Activated CD8-positive, alpha-beta memory T cell treated with anti-CD3 and anti-CD28 coated beads for 1 hour (primary cell): Measurements from ENCODE around the gene MYH11.
"Not testable (repeated sequence)": the region's sequence is repeated elsewhere in the genome, so short reads cannot be mapped to it uniquely, and the experiment has no call there.

Source experiments
- DNase-seq, 2 donors: peaks; one replicate each; pipeline ENCODE4 v3.0.0-alpha.2; 2020; ENCODE audit warnings: low read depth in 1 of 2; ENCODE audit errors: extremely low read depth in 1 of 2

The MYH11 gene

GRCh38 chr16:15879255-15879811, 22.5 kb upstream of the MYH11 start:
- DNase-seq, result no peak

- DNase-seq, result no peak
Observed at GRCh38 chr16:15876503-15876902, 19.7 kb upstream of the MYH11 start.

- DNase-seq, result no peak
Observed at GRCh38 chr16:15874745-15875314, 18.0 kb upstream of the MYH11 start.

- DNase-seq, result no peak
Observed at GRCh38 chr16:15873737-15874136, 16.9 kb upstream of the MYH11 start.

GRCh38 chr16:15873301-15873700, 16.5 kb upstream of the MYH11 start:
- DNase-seq, result no peak

GRCh38 chr16:15870011-15870410, 13.2 kb upstream of the MYH11 start:
- DNase-seq, result no peak

GRCh38 chr16:15866451-15866850, 9.6 kb upstream of the MYH11 start:
- DNase-seq, result no peak

GRCh38 chr16:15865742-15866141, 8.9 kb upstream of the MYH11 start:
- DNase-seq, result no peak

GRCh38 chr16:15864939-15865338, 8.1 kb upstream of the MYH11 start:
- DNase-seq, result no peak

GRCh38 chr16:15861996-15862395, 5.2 kb upstream of the MYH11 start:
- DNase-seq, result no peak

GRCh38 chr16:15858921-15859668, 2.3 kb upstream of the MYH11 start:
- DNase-seq, result no peak

GRCh38 chr16:15857724-15858560, 1.1 kb upstream of the MYH11 start:
- DNase-seq, result no peak

GRCh38 chr16:15856182-15856581, 646 bp downstream of the MYH11 start:
- no peak for DNase-seq

- DNase-seq, result no peak
Observed at GRCh38 chr16:15855704-15856003, 1.2 kb downstream of the MYH11 start.

GRCh38 chr16:15854906-15855703, 1.7 kb downstream of the MYH11 start:
- no peak for DNase-seq

GRCh38 chr16:15854061-15854460, 2.8 kb downstream of the MYH11 start:
- no peak for DNase-seq

- DNase-seq, result no peak
Observed at GRCh38 chr16:15853021-15853420, 3.8 kb downstream of the MYH11 start.

- DNase-seq, result not testable (repeated sequence)
Observed at GRCh38 chr16:15850555-15850954, 6.3 kb downstream of the MYH11 start.

- DNase-seq, result no peak
Observed at GRCh38 chr16:15849209-15849981, 7.4 kb downstream of the MYH11 start.

GRCh38 chr16:15847611-15848175, 9.1 kb downstream of the MYH11 start:
- DNase-seq, result no peak
